Keratinocyte (primary cell): ENCODE results near the gene APOE. TPM values are rescaled to one million over a fixed set of nuclear protein-coding genes. Genes with fewer than 3 reads are reported as not detected.
"Not testable (repeated sequence)": the region's sequence is repeated elsewhere in the genome, so short reads cannot be mapped to it uniquely, and the experiment has no call there.

Source experiments
- DNase-seq: peaks from one replicate; pipeline ENCODE4 v3.0.0-alpha.2; 2011; ENCODE audit warnings: low read depth, missing footprints, low spot score
- FAIRE-seq: peaks from 2 replicates; lab custom pipeline; 2011; peaks lifted over from hg19 to GRCh38; lab: Jason Lieb, UNC
- H2AFZ ChIP-seq: 2 replicates; pipeline ENCODE4 v1.6.0; 2012; ENCODE audit warnings: low read length, control low read depth, inconsistent platforms; ENCODE audit not compliant: control insufficient read depth
- H3K27ac ChIP-seq: 2 replicates; pipeline ENCODE4 v1.5.1; 2011; ENCODE audit warnings: low read length; ENCODE audit not compliant: control insufficient read depth, insufficient read depth
- H3K27me3 ChIP-seq: 3 replicates; pipeline ENCODE4 v1.6.0; 2011; ENCODE audit warnings: low read length; ENCODE audit not compliant: control insufficient read depth, insufficient read depth; ENCODE audit errors: extremely low read depth
- H3K36me3 ChIP-seq, 2 experiments: 2 replicates in 1 of 2; 3 replicates in 1 of 2; pipeline ENCODE4 v1.5.1; 2011; ENCODE audit warnings: low read length in 2 of 2, mild to moderate bottlenecking in 1 of 2; ENCODE audit not compliant: control insufficient read depth in 2 of 2, insufficient read depth in 2 of 2; ENCODE audit errors: extremely low read depth in 1 of 2
- H3K4me1 ChIP-seq: 3 replicates; pipeline ENCODE4 v1.5.1; 2011; ENCODE audit warnings: low read length; ENCODE audit not compliant: control insufficient read depth, insufficient read depth; ENCODE audit errors: extremely low read depth
- H3K4me2 ChIP-seq: 3 replicates; pipeline ENCODE4 v1.6.0; 2011; ENCODE audit warnings: low read depth, low read length; ENCODE audit not compliant: control insufficient read depth, insufficient read depth; ENCODE audit errors: extremely low read depth
- H3K4me3 ChIP-seq, 3 experiments: fragments of 200-600 bp in 1 of 3; sonication (generic) in 1 of 3; 2 replicates in 2 of 3; 3 replicates in 1 of 3; pipeline ENCODE4 v1.5.1; 2011 to 2016; ENCODE audit warnings: low read length in 3 of 3, mild to moderate bottlenecking in 3 of 3, control low read depth in 2 of 3, inconsistent platforms in 1 of 3, low read depth in 1 of 3, mixed read lengths in 1 of 3, mixed run types in 1 of 3, moderate library complexity in 1 of 3; ENCODE audit not compliant: control insufficient read depth in 2 of 3, insufficient read depth in 2 of 3; ENCODE audit errors: extremely low read depth in 1 of 3
- H3K79me2 ChIP-seq: 2 replicates; pipeline ENCODE4 v1.6.0; 2012; ENCODE audit warnings: low read length; ENCODE audit not compliant: control insufficient read depth, insufficient read depth
- H3K9ac ChIP-seq: 3 replicates; pipeline ENCODE4 v1.6.0; 2011; ENCODE audit warnings: low read length; ENCODE audit not compliant: control insufficient read depth, insufficient read depth; ENCODE audit errors: extremely low read depth
- H3K9me1 ChIP-seq: 3 replicates; pipeline ENCODE4 v1.6.0; 2011; ENCODE audit warnings: low read length; ENCODE audit not compliant: control insufficient read depth, insufficient read depth; ENCODE audit errors: extremely low read depth
- H3K9me3 ChIP-seq: 2 replicates; pipeline ENCODE4 v1.5.1; 2012; ENCODE audit warnings: low read depth, low read length; ENCODE audit not compliant: control insufficient read depth
- H4K20me1 ChIP-seq: 3 replicates; pipeline ENCODE4 v1.6.0; 2011; ENCODE audit warnings: low read length; ENCODE audit not compliant: control insufficient read depth, insufficient read depth; ENCODE audit errors: extremely low read depth
- EZH2 ChIP-seq: IDR thresholded peaks from one replicate; pipeline ENCODE4 v1.6.1; 2012; ENCODE audit warnings: inconsistent platforms, mild to moderate bottlenecking, low read length, moderate library complexity
- dilution Hi-C: fragments of 300-500 bp; cut with MboI; formaldehyde crosslinking; loops from one replicate; pipeline ENCODE4 v1.7.0; 2020; ENCODE audit warnings: low sequenced_read_pairs; ENCODE audit not compliant: extremely low pct_ligation_motif_present
- polyA plus RNA-seq, 5 experiments: library from polyadenylated mRNA; depleted of rRNA in 3 of 5; stranded (reverse) in 3 of 5; stranded (forward) in 1 of 5; unstranded in 1 of 5; fragments of >200 nt; gene quantifications; 1 replicate in 1 of 5; 2 replicates in 3 of 5; 3 replicates in 1 of 5; pipeline versions ENCODE4 v1.2.1 to v1.2.3, GENCODE V29; 2011 to 2012; ENCODE audit warnings: missing spikeins in 2 of 5, low read depth in 1 of 5, low replicate concordance in 1 of 5
- TF ChIP-seq, protein P1 (sequence below), 3 experiments: IDR thresholded peaks in 1 of 3; conservative IDR thresholded peaks in 1 of 3; optimal IDR thresholded peaks in 1 of 3; 2 replicates in 2 of 3; 3 replicates in 1 of 3; pipeline versions ENCODE3 to v1.5.1; 2011; ENCODE audit warnings: low read length in 3 of 3, mild to moderate bottlenecking in 3 of 3, moderate library complexity in 2 of 3, control low read depth in 1 of 3, inconsistent platforms in 1 of 3; ENCODE audit not compliant: insufficient read depth in 2 of 3; ENCODE audit errors: extremely low read depth in 1 of 3

Gene APOE
- polyA plus RNA-seq, 1 donor (not counting 4 experiments of a cell fraction or from before 2014, with no cell fraction given): 30.2 TPM

DNA sequence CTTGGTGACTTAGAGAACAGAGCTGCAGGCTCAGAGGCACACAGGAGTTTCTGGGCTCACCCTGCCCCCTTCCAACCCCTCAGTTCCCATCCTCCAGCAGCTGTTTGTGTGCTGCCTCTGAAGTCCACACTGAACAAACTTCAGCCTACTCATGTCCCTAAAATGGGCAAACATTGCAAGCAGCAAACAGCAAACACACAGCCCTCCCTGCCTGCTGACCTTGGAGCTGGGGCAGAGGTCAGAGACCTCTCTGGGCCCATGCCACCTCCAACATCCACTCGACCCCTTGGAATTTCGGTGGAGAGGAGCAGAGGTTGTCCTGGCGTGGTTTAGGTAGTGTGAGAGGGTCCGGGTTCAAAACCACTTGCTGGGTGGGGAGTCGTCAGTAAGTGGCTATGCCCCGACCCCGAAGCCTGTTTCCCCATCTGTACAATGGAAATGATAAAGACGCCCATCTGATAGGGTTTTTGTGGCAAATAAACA, 18.7 kb downstream of the APOE start:
- H3K4me3 ChIP-seq: no peak overlapping the region
- peaks cover 4% of the 10 kb centered on the region for H3K4me1 ChIP-seq
- no peak overlapping the region for H2AFZ ChIP-seq
- no peak overlapping the region for H3K9ac ChIP-seq
- no peaks in the 10 kb centered on the region for H3K9me1 ChIP-seq
- H4K20me1 ChIP-seq: no peaks in the 10 kb centered on the region
- no peak overlapping the region for H3K27ac ChIP-seq
- no peaks in the 10 kb centered on the region for H3K9me3 ChIP-seq
- no peak for DNase-seq
- no peak for FAIRE-seq
- H3K4me2 ChIP-seq: no peak overlapping the region
- H3K79me2 ChIP-seq: no peaks in the 10 kb centered on the region
- no peaks in the 10 kb centered on the region for H3K36me3 ChIP-seq
- dilution Hi-C loops: no loop called here
- no peak for TF ChIP-seq EZH2
- TF ChIP-seq, protein P1, sequence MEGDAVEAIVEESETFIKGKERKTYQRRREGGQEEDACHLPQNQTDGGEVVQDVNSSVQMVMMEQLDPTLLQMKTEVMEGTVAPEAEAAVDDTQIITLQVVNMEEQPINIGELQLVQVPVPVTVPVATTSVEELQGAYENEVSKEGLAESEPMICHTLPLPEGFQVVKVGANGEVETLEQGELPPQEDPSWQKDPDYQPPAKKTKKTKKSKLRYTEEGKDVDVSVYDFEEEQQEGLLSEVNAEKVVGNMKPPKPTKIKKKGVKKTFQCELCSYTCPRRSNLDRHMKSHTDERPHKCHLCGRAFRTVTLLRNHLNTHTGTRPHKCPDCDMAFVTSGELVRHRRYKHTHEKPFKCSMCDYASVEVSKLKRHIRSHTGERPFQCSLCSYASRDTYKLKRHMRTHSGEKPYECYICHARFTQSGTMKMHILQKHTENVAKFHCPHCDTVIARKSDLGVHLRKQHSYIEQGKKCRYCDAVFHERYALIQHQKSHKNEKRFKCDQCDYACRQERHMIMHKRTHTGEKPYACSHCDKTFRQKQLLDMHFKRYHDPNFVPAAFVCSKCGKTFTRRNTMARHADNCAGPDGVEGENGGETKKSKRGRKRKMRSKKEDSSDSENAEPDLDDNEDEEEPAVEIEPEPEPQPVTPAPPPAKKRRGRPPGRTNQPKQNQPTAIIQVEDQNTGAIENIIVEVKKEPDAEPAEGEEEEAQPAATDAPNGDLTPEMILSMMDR (optimal IDR thresholded peaks at IDR 0.05 in 1 of 3, IDR thresholded peaks at IDR 0.05 in 1 of 3, conservative IDR thresholded peaks at IDR 0.05 in 1 of 3; ENCODE audit: extremely low read depth in 1 of 3, insufficient read depth in 2 of 3, low read length in 3 of 3): no peak
- peaks cover 4% of the 10 kb centered on the region for H3K27me3 ChIP-seq

GRCh38 chr19:44925114-44925891, 19.7 kb downstream of the APOE start:
- no peak for FAIRE-seq
- no peak for TF ChIP-seq EZH2
- TF ChIP-seq, protein P1 (optimal IDR thresholded peaks at IDR 0.05 in 1 of 3, IDR thresholded peaks at IDR 0.05 in 1 of 3, conservative IDR thresholded peaks at IDR 0.05 in 1 of 3; ENCODE audit: extremely low read depth in 1 of 3, insufficient read depth in 2 of 3, low read length in 3 of 3): no peak

DNA sequence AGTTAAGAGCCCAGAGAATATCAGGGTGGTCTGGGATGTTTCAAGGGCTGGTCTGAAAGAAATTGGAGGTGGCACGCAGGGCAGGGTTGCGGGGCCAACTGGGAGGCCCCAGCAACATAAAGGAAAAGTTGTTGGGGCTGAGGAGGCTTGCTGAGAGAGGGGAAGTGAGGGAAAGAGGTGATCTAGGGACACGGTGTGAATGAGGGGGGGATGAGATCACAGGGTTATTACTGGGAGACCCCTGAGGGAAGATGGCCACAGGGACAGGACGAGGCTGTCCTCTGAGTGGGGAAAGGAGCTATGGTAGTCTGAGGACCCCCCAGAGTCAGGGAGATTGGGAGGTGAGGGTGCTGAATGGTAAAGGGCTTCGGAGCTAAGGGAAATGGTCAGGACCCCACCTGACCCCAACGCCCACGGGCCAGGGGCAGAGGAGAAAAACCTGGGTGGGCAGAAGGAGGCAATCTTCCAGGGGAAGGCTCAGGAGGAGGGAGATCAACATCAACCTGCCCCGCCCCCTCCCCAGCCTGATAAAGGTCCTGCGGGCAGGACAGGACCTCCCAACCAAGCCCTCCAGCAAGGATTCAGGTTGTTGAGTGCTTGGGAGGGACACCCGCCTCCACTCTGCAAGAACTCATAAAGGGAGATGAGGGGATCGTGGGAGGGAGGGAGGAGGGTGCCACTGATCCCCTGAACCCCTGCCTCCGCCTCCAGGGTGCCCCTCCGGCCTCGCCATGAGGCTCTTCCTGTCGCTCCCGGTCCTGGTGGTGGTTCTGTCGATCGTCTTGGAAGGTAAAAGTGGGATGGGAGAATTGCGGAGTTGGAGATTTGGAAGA, 20.9 kb downstream of the APOE start:
- H3K27me3 ChIP-seq, H4K20me1 ChIP-seq, H3K9ac ChIP-seq, H3K36me3 ChIP-seq, H3K9me1 ChIP-seq, H3K9me3 ChIP-seq, H3K27ac ChIP-seq, H3K4me1 ChIP-seq, H3K79me2 ChIP-seq, DNase-seq, dilution Hi-C loops: not testable (repeated sequence)
- peak; percentile 58 for FAIRE-seq
- Histone ChIP-seq H3K4me2 (peak overlapping the region; percentile 62), H3K4me3 (peak overlapping the region in 2 of 3 experiments; percentile 10 to 11), H2AFZ (peak overlapping the region; percentile 22)

More at GRCh38 chr19:44925114-44925891, 19.7 kb downstream of the APOE start:
- H3K9ac ChIP-seq: no peak overlapping the region
- H3K9me1 ChIP-seq: no peaks in the 10 kb centered on the region
- dilution Hi-C loops: no loop called here
- no peak overlapping the region for H3K4me3 ChIP-seq
- no peaks in the 10 kb centered on the region for H3K79me2 ChIP-seq
- no peak overlapping the region for H3K4me2 ChIP-seq
- no peaks in the 10 kb centered on the region for H3K36me3 ChIP-seq
- H3K27me3 ChIP-seq: peaks cover 4% of the 10 kb centered on the region
- H3K27ac ChIP-seq: no peak overlapping the region
- no peak overlapping the region for H2AFZ ChIP-seq
- no peak for DNase-seq
- H4K20me1 ChIP-seq: no peaks in the 10 kb centered on the region
- no peaks in the 10 kb centered on the region for H3K9me3 ChIP-seq
- peaks cover 4% of the 10 kb centered on the region for H3K4me1 ChIP-seq
